Liver (tissue), 9 donors: ENCODE results near the gene PALD1. TPM values are rescaled to one million over a fixed set of nuclear protein-coding genes. Genes with fewer than 3 reads are reported as not detected.

Experiments used
- DNase-seq: peaks from one replicate; pipeline ENCODE4 v3.0.0-alpha.2; 2017; ENCODE audit warnings: low spot score
- H3K27ac ChIP-seq, 2 donors: one replicate each; pipeline ENCODE4 v1.7.0; 2013; ENCODE audit warnings: inconsistent platforms in 2 of 2, low read length in 2 of 2, control low read depth in 1 of 2, low read depth in 1 of 2, mild to moderate bottlenecking in 1 of 2
- H3K27me3 ChIP-seq, 4 donors: one replicate each; pipeline versions ENCODE4 v1.6.1 to v1.7.0; 2013; ENCODE audit warnings: low read length in 3 of 4, inconsistent platforms in 1 of 4, mild to moderate bottlenecking in 1 of 4, moderate library complexity in 1 of 4; ENCODE audit not compliant: control insufficient read depth in 4 of 4, insufficient read depth in 4 of 4
- H3K36me3 ChIP-seq, 4 donors: one replicate each; pipeline versions ENCODE4 v1.6.1 to v1.7.0; 2013; ENCODE audit warnings: low read length in 3 of 4, mild to moderate bottlenecking in 3 of 4, low read depth in 1 of 4, moderate library complexity in 1 of 4; ENCODE audit not compliant: control insufficient read depth in 4 of 4, insufficient read depth in 3 of 4
- H3K4me1 ChIP-seq, 4 donors: one replicate each; pipeline versions ENCODE4 v1.6.1 to v1.7.0; 2013; ENCODE audit warnings: low read length in 3 of 4, mild to moderate bottlenecking in 3 of 4, moderate library complexity in 1 of 4; ENCODE audit not compliant: control insufficient read depth in 4 of 4, insufficient read depth in 4 of 4
- H3K4me3 ChIP-seq, 3 donors: one replicate each; pipeline versions ENCODE4 v1.6.1 to v1.7.0; 2013; ENCODE audit warnings: low read length in 3 of 3, control low read depth in 1 of 3, low read depth in 1 of 3, mild to moderate bottlenecking in 1 of 3
- H3K9ac ChIP-seq, 2 donors: one replicate each; pipeline ENCODE4 v1.7.0; 2013; ENCODE audit warnings: low read length in 2 of 2, mild to moderate bottlenecking in 2 of 2, moderate library complexity in 2 of 2, control low read depth in 1 of 2, low read depth in 1 of 2
- H3K9me3 ChIP-seq, 4 donors: one replicate each; pipeline versions ENCODE4 v1.6.1 to v1.7.0; 2013; ENCODE audit warnings: low read length in 3 of 4; ENCODE audit not compliant: control insufficient read depth in 4 of 4
- ATF3 ChIP-seq: IDR thresholded peaks from 2 replicates; pipeline ENCODE4 v1.6.1; 2016; ENCODE audit warnings: antibody characterized with exemption
- EGR1 ChIP-seq, 2 donors: IDR thresholded peaks; 2 replicates each; pipeline ENCODE4 v1.6.1; 2016 to 2018; ENCODE audit warnings: antibody characterized with exemption in 2 of 2, low read depth in 2 of 2
- FOXA2 ChIP-seq: IDR thresholded peaks from 2 replicates; pipeline ENCODE4 v1.6.1; 2016; ENCODE audit warnings: antibody characterized with exemption
- HNF4G ChIP-seq: IDR thresholded peaks from 2 replicates; pipeline ENCODE4 v1.6.1; 2016; ENCODE audit warnings: antibody characterized with exemption
- JUND ChIP-seq, 2 donors: IDR thresholded peaks; 2 replicates each; pipeline ENCODE4 v1.6.1; 2016; ENCODE audit warnings: antibody characterized with exemption in 2 of 2
- MAX ChIP-seq: IDR thresholded peaks from 2 replicates; pipeline ENCODE4 v1.6.1; 2016; ENCODE audit warnings: antibody characterized with exemption
- RAD21 ChIP-seq, 2 donors: IDR thresholded peaks; 2 replicates each; pipeline ENCODE4 v1.6.1; 2016; ENCODE audit warnings: antibody characterized with exemption in 2 of 2, mild to moderate bottlenecking in 2 of 2
- SP1 ChIP-seq: IDR thresholded peaks from 2 replicates; pipeline ENCODE4 v1.6.1; 2018; ENCODE audit warnings: antibody characterized with exemption, mild to moderate bottlenecking
- YY1 ChIP-seq: IDR thresholded peaks from 2 replicates; pipeline ENCODE4 v1.6.1; 2016; ENCODE audit warnings: antibody characterized with exemption, mild to moderate bottlenecking
- ZBTB33 ChIP-seq: IDR thresholded peaks from 2 replicates; pipeline ENCODE4 v1.6.1; 2016; ENCODE audit warnings: antibody characterized with exemption
- WGBS: extraction: QIAGEN DNeasy Blood & Tissue Kit; methylation state at CpG from one replicate; pipeline ENCODE4 v1.1.7; 2013; 5-methylcytosine and 5-hydroxymethylcytosine counted together
- polyA plus RNA-seq, 2 donors: library from polyadenylated mRNA; stranded (reverse) in 1 of 2; unstranded in 1 of 2; fragments of 200-250 nt in 1 of 2; fragments of >200 nt in 1 of 2; fragmentation: Nextera tagmentation in 1 of 2; extraction: Ambion mirVana in 1 of 2; gene quantifications; one replicate each; pipeline versions ENCODE4 v1.2.1 to v1.2.3, GENCODE V29; 2013 to 2015
- total RNA-seq, 2 donors: library from RNA; depleted of rRNA; stranded (reverse); fragments of >200 nt; gene quantifications; one replicate each; pipeline ENCODE4 v1.2.3, GENCODE V29; 2014
- TF ChIP-seq, protein P1 (sequence below): IDR thresholded peaks from 2 replicates; pipeline ENCODE4 v1.6.1; 2016; ENCODE audit warnings: antibody characterized with exemption, mild to moderate bottlenecking
- TF ChIP-seq, protein P2 (sequence below): fragments of 150-350 bp; IDR thresholded peaks from 2 replicates; pipeline ENCODE4 v1.5.1; 2017; ENCODE audit warnings: improper control_type of control experiment, low read depth, low read length; ENCODE audit not compliant: missing input control
- donor health status: healthy.
- donor health status: healthy.
- donor health status: healthy.
- donor health status: healthy.
- donor health status: healthy.

The PALD1 gene
- total and polyA plus RNA-seq, 4 donors = 0.72 to 4.2 (median 1.4) TPM

DNA sequence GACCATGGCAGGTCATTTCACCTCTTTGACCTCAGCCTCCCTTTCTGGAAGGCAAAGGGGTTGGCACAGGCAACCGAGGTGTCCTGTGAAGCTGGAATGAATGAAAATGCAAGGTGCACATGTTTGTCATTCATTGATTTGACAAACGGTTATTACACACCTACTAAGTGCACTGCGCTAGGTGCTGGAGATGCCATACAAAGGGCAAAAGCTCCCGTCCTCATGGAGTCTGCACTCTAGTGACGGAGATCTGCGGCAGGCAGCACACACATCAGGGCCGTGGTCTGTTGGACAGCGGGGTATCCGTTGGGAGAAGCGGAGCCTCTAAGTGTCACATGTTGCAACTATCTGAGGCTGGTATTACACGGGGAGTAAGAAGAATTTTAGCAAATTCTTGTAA, 79.7 kb downstream of the PALD1 start:
- no peak for TF ChIP-seq EGR1 (IDR thresholded peaks at IDR 0.05; ENCODE audit: low read depth in 2 of 2)
- no peak for TF ChIP-seq MAX
- no peak for TF ChIP-seq SP1
- TF ChIP-seq, protein P1, sequence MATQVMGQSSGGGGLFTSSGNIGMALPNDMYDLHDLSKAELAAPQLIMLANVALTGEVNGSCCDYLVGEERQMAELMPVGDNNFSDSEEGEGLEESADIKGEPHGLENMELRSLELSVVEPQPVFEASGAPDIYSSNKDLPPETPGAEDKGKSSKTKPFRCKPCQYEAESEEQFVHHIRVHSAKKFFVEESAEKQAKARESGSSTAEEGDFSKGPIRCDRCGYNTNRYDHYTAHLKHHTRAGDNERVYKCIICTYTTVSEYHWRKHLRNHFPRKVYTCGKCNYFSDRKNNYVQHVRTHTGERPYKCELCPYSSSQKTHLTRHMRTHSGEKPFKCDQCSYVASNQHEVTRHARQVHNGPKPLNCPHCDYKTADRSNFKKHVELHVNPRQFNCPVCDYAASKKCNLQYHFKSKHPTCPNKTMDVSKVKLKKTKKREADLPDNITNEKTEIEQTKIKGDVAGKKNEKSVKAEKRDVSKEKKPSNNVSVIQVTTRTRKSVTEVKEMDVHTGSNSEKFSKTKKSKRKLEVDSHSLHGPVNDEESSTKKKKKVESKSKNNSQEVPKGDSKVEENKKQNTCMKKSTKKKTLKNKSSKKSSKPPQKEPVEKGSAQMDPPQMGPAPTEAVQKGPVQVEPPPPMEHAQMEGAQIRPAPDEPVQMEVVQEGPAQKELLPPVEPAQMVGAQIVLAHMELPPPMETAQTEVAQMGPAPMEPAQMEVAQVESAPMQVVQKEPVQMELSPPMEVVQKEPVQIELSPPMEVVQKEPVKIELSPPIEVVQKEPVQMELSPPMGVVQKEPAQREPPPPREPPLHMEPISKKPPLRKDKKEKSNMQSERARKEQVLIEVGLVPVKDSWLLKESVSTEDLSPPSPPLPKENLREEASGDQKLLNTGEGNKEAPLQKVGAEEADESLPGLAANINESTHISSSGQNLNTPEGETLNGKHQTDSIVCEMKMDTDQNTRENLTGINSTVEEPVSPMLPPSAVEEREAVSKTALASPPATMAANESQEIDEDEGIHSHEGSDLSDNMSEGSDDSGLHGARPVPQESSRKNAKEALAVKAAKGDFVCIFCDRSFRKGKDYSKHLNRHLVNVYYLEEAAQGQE = no peak
- TF ChIP-seq ATF3 = no peak
- 89% methylated on average over 11 of the region's 11 CpGs for WGBS
- no peaks in the 10 kb centered on the region for H3K9me3 ChIP-seq
- peaks cover 0 to 3% (median 0%) of the 10 kb centered on the region in 4 donors for H3K4me1 ChIP-seq
- no peak overlapping the region for H3K4me3 ChIP-seq
- H3K9ac ChIP-seq = no peak overlapping the region
- DNase-seq = no peak
- no peaks in the 10 kb centered on the region for H3K36me3 ChIP-seq
- H3K27me3 ChIP-seq = no peaks in the 10 kb centered on the region
- H3K27ac ChIP-seq = no peak overlapping the region

DNA sequence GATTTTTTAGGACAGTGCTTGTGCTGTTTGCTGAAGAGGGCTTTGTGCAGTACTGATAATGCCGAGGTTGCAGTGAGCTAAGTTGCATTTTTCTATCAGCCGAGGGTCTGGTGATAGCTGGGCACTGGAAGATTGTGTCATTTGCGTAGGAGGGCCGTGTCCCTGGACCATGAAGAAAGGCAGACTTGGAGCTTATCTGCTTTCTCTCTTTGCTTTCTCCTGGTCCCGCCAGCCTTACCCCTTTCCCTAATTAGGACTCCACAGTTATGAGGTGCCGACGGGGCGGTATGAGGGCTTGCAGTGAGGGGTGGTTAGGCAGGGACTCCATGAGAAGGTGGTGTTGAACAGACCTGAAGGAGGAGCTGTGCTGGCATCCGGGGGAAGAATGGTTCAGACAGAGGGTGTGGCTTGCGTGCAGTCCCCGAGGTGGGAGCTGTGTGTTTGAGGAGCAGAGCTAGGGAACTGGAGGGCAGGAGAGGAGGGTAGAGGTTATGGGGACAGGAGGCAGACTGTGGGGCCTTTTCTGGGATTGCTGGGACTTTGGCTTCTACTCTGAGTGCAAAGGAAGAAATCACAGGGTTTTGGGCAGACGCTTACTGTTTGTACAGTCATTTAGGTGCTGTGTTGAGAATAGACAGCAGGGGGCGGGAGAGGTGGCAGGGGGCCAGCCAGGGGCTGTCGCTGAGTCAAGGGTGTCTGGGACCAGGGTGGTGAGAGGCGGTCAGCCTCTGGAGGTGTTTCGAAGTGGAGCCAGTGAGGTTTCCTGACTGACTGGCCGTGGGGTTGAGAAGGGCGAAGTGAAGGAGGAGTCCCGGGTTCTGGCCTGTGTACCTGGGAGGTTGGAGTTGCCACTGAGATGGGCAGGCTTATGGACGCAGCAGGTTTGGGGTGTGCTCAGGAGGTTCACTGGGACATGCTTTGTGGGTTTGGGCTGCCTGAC, 80.6 kb downstream of the PALD1 start:
- whole genome bisulfite sequencing = 40% methylated on average over 20 of the region's 20 CpGs
- Histone ChIP-seq H3K4me1 (peaks cover 0 to 3% (median 0%) of the 10 kb centered on the region in 4 donors), H3K9ac (no peak overlapping the region), H3K27ac (no peak overlapping the region), H3K27me3 (no peaks in the 10 kb centered on the region), H3K36me3 (no peaks in the 10 kb centered on the region), H3K4me3 (no peak overlapping the region), H3K9me3 (no peaks in the 10 kb centered on the region)
- TF ChIP-seq, protein P1 = no peak
- TF ChIP-seq, protein P2, sequence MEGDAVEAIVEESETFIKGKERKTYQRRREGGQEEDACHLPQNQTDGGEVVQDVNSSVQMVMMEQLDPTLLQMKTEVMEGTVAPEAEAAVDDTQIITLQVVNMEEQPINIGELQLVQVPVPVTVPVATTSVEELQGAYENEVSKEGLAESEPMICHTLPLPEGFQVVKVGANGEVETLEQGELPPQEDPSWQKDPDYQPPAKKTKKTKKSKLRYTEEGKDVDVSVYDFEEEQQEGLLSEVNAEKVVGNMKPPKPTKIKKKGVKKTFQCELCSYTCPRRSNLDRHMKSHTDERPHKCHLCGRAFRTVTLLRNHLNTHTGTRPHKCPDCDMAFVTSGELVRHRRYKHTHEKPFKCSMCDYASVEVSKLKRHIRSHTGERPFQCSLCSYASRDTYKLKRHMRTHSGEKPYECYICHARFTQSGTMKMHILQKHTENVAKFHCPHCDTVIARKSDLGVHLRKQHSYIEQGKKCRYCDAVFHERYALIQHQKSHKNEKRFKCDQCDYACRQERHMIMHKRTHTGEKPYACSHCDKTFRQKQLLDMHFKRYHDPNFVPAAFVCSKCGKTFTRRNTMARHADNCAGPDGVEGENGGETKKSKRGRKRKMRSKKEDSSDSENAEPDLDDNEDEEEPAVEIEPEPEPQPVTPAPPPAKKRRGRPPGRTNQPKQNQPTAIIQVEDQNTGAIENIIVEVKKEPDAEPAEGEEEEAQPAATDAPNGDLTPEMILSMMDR = peak; percentile 37
- TF ChIP-seq JUND (IDR thresholded peaks at IDR 0.05) (no peak), YY1 (no peak), FOXA2 (no peak), MAX (no peak), ZBTB33 (no peak), HNF4G (no peak), RAD21 (IDR thresholded peaks at IDR 0.05) (peak; percentile 54 to 70), ATF3 (no peak)
- DNase-seq = peak; percentile 58
